GM23248 (cell line): ENCODE results near the gene GOLGA6B.
"Not testable (repeated sequence)": the region's sequence is repeated elsewhere in the genome, so short reads cannot be mapped to it uniquely, and the experiment has no call there.

Experiments
- EZH2 ChIP-seq: fragments of 200-600 bp; sonication (generic); IDR thresholded peaks from 2 replicates; pipeline ENCODE4 v1.6.1; 2018; ENCODE audit warnings: antibody characterized with exemption, mild to moderate bottlenecking; ENCODE audit not compliant: insufficient read depth, poor library complexity, severe bottlenecking
- EZH2phosphoT487 ChIP-seq: fragments of 200-600 bp; sonication (generic); IDR thresholded peaks from 2 replicates; pipeline ENCODE4 v1.6.1; 2018; ENCODE audit warnings: antibody characterized with exemption, moderate library complexity, mild to moderate bottlenecking, low read depth; ENCODE audit not compliant: insufficient read depth

DNA sequence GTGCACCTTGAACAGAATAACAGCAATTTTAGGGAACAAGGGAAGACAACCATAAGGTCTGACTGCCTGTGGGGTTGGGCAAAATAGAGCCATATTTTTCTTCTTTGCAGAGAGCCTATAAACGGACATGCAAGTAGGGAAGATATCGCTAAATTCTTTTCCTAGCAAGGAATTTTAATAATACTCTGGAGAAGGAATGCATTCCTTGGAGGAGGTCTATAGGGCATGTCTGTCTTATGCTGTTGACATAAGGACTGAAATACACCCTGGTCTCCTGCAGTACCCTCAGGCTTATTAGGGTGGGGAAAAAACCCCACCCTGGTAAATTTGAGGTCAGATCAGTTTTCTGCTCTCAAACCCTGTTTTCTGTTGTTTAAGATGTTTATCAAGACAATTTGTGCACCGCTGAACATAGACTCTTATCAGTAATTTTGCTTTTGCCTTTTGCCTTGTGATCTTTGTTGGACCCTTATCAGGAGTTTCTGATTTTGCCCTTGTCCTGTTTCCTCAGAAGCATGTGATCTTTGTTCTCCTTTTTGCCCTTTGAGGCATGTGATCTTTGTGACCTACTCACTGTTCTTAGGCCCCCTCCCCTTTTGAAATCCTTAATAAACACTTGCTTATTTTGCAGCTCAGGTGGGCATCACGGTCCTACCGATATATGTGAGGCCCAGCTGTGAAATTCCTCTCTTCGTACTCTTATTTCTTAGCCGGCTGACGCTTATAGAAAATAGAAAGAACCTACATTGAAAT, 54.2 kb downstream of the GOLGA6B start:
- not testable (repeated sequence) for TF ChIP-seq EZH2, EZH2phosphoT487
